ENCODE measurements around the gene RNF220. TPM values are rescaled to one million over a fixed set of nuclear protein-coding genes. Genes with fewer than 3 reads are reported as not detected.

The RNF220 gene
- total and polyA plus RNA-seq, 2 of the 13 experiments (the other 11 are each of a cell fraction or from before 2014, with no cell fraction given): 48.2 to 72.1 TPM

DNA sequence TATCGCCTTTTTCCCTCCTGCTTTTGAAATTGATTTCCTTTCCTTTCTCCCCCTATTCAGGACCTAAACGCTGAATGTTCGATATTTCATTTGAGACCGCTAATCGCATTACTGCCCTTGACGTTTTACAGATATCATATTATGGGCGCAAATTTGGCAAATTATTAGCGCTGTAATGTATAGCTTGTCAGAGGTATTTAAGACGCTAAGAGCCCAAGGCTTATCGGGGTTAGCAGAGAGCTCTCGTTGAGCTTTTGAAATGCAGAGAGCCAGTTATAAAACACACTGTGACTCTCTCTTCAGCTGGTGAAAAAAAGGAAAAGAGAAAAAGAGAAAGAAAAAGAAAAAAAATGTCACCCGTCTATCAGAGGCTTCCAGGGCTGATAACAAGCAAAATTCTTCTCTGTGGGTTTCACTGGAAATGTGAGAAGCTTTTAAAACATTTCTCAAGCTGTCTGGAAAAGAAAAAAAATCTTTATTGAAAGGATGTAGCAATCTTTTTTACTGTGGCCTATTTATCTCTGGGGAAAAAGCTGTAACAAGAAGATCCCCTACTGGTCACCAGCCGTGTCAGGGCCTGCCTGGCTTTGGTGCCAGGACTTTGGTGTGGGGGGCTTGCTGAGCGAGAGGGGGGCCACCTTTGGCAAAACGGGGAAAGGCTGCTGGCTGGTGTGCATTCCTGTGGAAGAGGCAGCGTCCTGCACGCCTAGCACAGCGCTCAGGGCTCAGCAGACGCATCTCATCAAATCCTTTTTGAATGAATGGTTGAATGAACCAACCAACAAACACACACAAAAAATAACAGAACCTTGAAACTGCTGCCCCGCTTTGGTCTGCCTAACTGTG is 119.8 kb downstream of the RNF220 start:
- Histone ChIP-seq H3K36me3 (replicated peaks in 1 of 2; ENCODE audit: control insufficient read depth in 1 of 2, insufficient read depth in 2 of 2, low read length in 2 of 2) (peaks cover 0 to 5% of the 10 kb centered on the region in 2 experiments; a peak in 2 of 5 replicates), H3K9ac (ENCODE audit: insufficient read depth, low read depth, low read length) (no peak overlapping the region), H3K27ac (ENCODE audit: extremely low read length, insufficient read depth, low read length) (no peak overlapping the region), H3K4me1 (ENCODE audit: insufficient read depth, low read length) (no peaks in the 10 kb centered on the region), H3K27me3 (ENCODE audit: control insufficient read depth in 1 of 2, insufficient read depth in 2 of 2, low read length in 2 of 2) (no peaks in the 10 kb centered on the region), H3K4me2 (ENCODE audit: low read depth, low read length) (no peak overlapping the region), H3K4me3 (replicated peaks in 1 of 3; ENCODE audit: insufficient read depth in 1 of 3, low read depth in 2 of 3, low read length in 3 of 3) (no peak overlapping the region), H2AFZ (ENCODE audit: low read length) (no peak overlapping the region), H3K79me2 (ENCODE audit: insufficient read depth, low read length) (no peaks in the 10 kb centered on the region), H4K20me1 (ENCODE audit: insufficient read depth, low read length) (no peaks in the 10 kb centered on the region), H3K9me3 (ENCODE audit: low read length) (no peaks in the 10 kb centered on the region)
- intact Hi-C loops (cut with micrococcal nuclease; ENCODE audit: unreplicated experiment): no loop called here
- 72% methylated on average over 20 of the region's 20 CpGs for WGBS (ENCODE audit: low lambda C conversion rate)
- in situ Hi-C loops (cut with HindIII; ENCODE audit: extremely low pct_ligation_motif_present, low pct_unique_long_range_greater_than_20kb): no loop called here
- CTCF ChIA-PET (ENCODE audit: low intra/inter-chr PET ratio, low total read pairs): no interaction called here
- BruUV-seq (replicated peaks): no TSS peak
- DNase-seq (ENCODE audit: low spot score) (no peak), ATAC-seq (no peak), FAIRE-seq (no peak)
- POLR2A ChIA-PET: no interaction called here
- TF ChIP-seq, protein P1, sequence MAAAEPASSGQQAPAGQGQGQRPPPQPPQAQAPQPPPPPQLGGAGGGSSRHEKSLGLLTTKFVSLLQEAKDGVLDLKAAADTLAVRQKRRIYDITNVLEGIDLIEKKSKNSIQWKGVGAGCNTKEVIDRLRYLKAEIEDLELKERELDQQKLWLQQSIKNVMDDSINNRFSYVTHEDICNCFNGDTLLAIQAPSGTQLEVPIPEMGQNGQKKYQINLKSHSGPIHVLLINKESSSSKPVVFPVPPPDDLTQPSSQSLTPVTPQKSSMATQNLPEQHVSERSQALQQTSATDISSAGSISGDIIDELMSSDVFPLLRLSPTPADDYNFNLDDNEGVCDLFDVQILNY (CRISPR knock-in tag; conservative IDR thresholded peaks at IDR 0.05): no peak
- no peak for TF ChIP-seq GLMP (CRISPR knock-in tag; IDR thresholded peaks at IDR 0.05; ENCODE audit: borderline replicate concordance)
- no peak for TF ChIP-seq REPIN1 (CRISPR knock-in tag; IDR thresholded peaks at IDR 0.05; ENCODE audit: borderline replicate concordance, low read depth)
- no peak for TF ChIP-seq KDM5B (CRISPR knock-in tag; IDR thresholded peaks at IDR 0.05; ENCODE audit: borderline replicate concordance)
- no peak for TF ChIP-seq ZNF615 (CRISPR knock-in tag; IDR thresholded peaks at IDR 0.05; ENCODE audit: borderline replicate concordance)
- TF ChIP-seq ARID4A (CRISPR knock-in tag; IDR thresholded peaks at IDR 0.05; ENCODE audit: borderline replicate concordance): no peak
- TF ChIP-seq, protein P2, sequence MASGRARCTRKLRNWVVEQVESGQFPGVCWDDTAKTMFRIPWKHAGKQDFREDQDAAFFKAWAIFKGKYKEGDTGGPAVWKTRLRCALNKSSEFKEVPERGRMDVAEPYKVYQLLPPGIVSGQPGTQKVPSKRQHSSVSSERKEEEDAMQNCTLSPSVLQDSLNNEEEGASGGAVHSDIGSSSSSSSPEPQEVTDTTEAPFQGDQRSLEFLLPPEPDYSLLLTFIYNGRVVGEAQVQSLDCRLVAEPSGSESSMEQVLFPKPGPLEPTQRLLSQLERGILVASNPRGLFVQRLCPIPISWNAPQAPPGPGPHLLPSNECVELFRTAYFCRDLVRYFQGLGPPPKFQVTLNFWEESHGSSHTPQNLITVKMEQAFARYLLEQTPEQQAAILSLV (CRISPR knock-in tag; IDR thresholded peaks at IDR 0.05; ENCODE audit: borderline replicate concordance): no peak
